ENCODE results near the gene RYR2.

GRCh38 chr1:237219751-237220642, 178.0 kb downstream of the RYR2 start:
- no peak for TF ChIP-seq EZH2 (IDR thresholded peaks at IDR 0.05; ENCODE audit: insufficient read depth, poor library complexity, severe bottlenecking)
- TF ChIP-seq EZH2phosphoT487 (IDR thresholded peaks at IDR 0.05; ENCODE audit: insufficient read depth, low read depth) = no peak
